OCI-LY1 (cell line): ENCODE data around the gene ORM2.

Source experiments
- H2AFZ ChIP-seq: fragments of 200-600 bp; sonication (generic), shearing (Covaris generic); 2 replicates; pipeline ENCODE4 v1.6.0; 2014; ENCODE audit warnings: antibody characterized with exemption, mild to moderate bottlenecking, low read length
- H3F3A ChIP-seq: fragments of 200-600 bp; sonication (generic), shearing (Covaris generic); 2 replicates; pipeline ENCODE4 v1.6.0; 2014; ENCODE audit warnings: mild to moderate bottlenecking, antibody characterized with exemption, low read length, moderate library complexity; ENCODE audit not compliant: insufficient read depth
- H3K27ac ChIP-seq: fragments of 200-600 bp; sonication (generic); 2 replicates; pipeline ENCODE4 v1.5.1; 2014; ENCODE audit warnings: low read length, mixed run types, mild to moderate bottlenecking, low read depth; ENCODE audit not compliant: poor library complexity, severe bottlenecking
- H3K27me3 ChIP-seq: fragments of 200-600 bp; sonication (generic); 2 replicates; pipeline ENCODE4 v1.6.0; 2014; ENCODE audit warnings: antibody characterized with exemption, mild to moderate bottlenecking, low read length, moderate library complexity; ENCODE audit not compliant: insufficient read depth
- H3K36me3 ChIP-seq: fragments of 200-600 bp; sonication (generic); 2 replicates; pipeline ENCODE4 v1.6.1; 2014; ENCODE audit warnings: mild to moderate bottlenecking, antibody characterized with exemption, low read length, moderate library complexity, mixed read lengths; ENCODE audit not compliant: insufficient read depth
- H3K4me1 ChIP-seq: fragments of 200-600 bp; sonication (generic); 2 replicates; pipeline ENCODE4 v1.5.1; 2014; ENCODE audit warnings: mild to moderate bottlenecking, low read length, moderate library complexity; ENCODE audit not compliant: insufficient read depth, severe bottlenecking
- H3K4me2 ChIP-seq: fragments of 200-600 bp; sonication (generic), shearing (Covaris generic); 2 replicates; pipeline ENCODE4 v1.6.1; 2014; ENCODE audit warnings: low read length
- H3K4me3 ChIP-seq: fragments of 200-600 bp; sonication (generic); 2 replicates; pipeline ENCODE4 v1.5.1; 2014; ENCODE audit warnings: low read length, low read depth, mild to moderate bottlenecking, mixed read lengths; ENCODE audit not compliant: poor library complexity, severe bottlenecking
- H3K79me2 ChIP-seq: fragments of 200-600 bp; shearing (Covaris generic); 2 replicates; pipeline ENCODE4 v1.6.1; 2016; ENCODE audit warnings: mixed run types, low read length, mixed read lengths; ENCODE audit not compliant: insufficient read depth
- H3K9ac ChIP-seq: fragments of 200-600 bp; sonication (generic), shearing (Covaris generic); 2 replicates; pipeline ENCODE4 v1.6.1; 2014; ENCODE audit warnings: mild to moderate bottlenecking, low read length, mixed read lengths
- H3K9me2 ChIP-seq: fragments of 200-600 bp; sonication (generic), shearing (Covaris generic); 2 replicates; pipeline ENCODE4 v1.6.1; 2014; ENCODE audit warnings: low read depth, mild to moderate bottlenecking, low read length, mixed read lengths
- H3K9me3 ChIP-seq: fragments of 200-600 bp; shearing (Covaris generic); 2 replicates; pipeline ENCODE4 v1.6.1; 2014; ENCODE audit warnings: low read length, mixed read lengths
- H4K20me1 ChIP-seq: fragments of 200-600 bp; sonication (generic), shearing (Covaris generic); 2 replicates; pipeline ENCODE4 v1.6.0; 2016; ENCODE audit warnings: mild to moderate bottlenecking, low read length; ENCODE audit not compliant: insufficient read depth
- EZH2 ChIP-seq: fragments of 200-600 bp; sonication (generic), shearing (Covaris generic); IDR thresholded peaks from 2 replicates; pipeline ENCODE4 v1.8.0; 2017; ENCODE audit warnings: borderline replicate concordance, mixed run types, mild to moderate bottlenecking, antibody characterized with exemption, low read length, moderate library complexity, mixed read lengths
- TF ChIP-seq, protein P1 (sequence below): fragments of 200-600 bp; sonication (generic), shearing (Covaris generic); IDR thresholded peaks from 2 replicates; pipeline ENCODE4 v1.5.1; 2017; ENCODE audit warnings: mild to moderate bottlenecking, antibody characterized with exemption, low read length, moderate library complexity, mixed read lengths

Gene ORM2

GRCh38 chr9:114314881-114315722 is 14.6 kb upstream of the ORM2 start:
- no peak overlapping the region for H3K4me3 ChIP-seq
- H3K4me2 ChIP-seq, result no peak overlapping the region
- no peaks in the 10 kb centered on the region for H3K36me3 ChIP-seq
- H3K27ac ChIP-seq, result no peak overlapping the region
- H3K9me2 ChIP-seq, result no peaks in the 10 kb centered on the region
- H3K9ac ChIP-seq, result no peak overlapping the region
- H3K79me2 ChIP-seq, result no peaks in the 10 kb centered on the region
- H3K27me3 ChIP-seq, result no peaks in the 10 kb centered on the region; the same call in 1 of the 2 replicates
- H3K4me1 ChIP-seq, result no peaks in the 10 kb centered on the region
- H2AFZ ChIP-seq, result no peak overlapping the region
- no peaks in the 10 kb centered on the region for H3K9me3 ChIP-seq
- H4K20me1 ChIP-seq, result no peaks in the 10 kb centered on the region
- TF ChIP-seq EZH2, result no peak
- TF ChIP-seq, protein P1, sequence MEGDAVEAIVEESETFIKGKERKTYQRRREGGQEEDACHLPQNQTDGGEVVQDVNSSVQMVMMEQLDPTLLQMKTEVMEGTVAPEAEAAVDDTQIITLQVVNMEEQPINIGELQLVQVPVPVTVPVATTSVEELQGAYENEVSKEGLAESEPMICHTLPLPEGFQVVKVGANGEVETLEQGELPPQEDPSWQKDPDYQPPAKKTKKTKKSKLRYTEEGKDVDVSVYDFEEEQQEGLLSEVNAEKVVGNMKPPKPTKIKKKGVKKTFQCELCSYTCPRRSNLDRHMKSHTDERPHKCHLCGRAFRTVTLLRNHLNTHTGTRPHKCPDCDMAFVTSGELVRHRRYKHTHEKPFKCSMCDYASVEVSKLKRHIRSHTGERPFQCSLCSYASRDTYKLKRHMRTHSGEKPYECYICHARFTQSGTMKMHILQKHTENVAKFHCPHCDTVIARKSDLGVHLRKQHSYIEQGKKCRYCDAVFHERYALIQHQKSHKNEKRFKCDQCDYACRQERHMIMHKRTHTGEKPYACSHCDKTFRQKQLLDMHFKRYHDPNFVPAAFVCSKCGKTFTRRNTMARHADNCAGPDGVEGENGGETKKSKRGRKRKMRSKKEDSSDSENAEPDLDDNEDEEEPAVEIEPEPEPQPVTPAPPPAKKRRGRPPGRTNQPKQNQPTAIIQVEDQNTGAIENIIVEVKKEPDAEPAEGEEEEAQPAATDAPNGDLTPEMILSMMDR, result no peak
- no peaks in the 10 kb centered on the region for H3F3A ChIP-seq

DNA sequence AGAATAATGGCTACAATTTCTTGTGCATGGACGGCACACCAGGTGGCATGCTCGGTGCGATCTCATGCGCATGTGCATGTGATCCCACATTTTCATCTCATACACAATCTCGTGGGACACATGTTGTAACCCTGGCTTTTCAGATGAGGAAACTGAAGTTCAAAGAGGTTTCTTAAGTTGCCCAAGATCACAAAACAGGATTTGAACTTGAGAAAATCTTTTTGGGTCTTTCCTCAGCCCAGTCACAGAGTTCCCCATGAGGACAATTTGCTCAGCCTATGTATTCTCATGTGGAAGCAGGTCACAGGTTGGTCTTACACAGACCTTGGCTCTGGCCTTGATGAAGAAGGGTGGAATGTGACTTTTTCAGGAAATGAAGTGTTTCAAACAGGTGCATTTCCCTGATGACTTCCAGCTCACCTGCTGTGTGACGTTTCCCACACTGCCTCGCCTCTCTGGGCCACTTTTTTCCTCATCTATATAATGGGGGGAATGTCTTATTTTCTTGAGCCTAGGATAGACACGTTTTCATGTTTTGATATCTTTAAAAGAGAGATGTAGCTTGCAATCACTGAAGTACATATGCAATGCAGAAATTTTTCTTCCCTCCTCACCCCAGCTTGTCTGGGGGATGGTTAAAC is 13.8 kb upstream of the ORM2 start:
- no peak for TF ChIP-seq EZH2
- TF ChIP-seq, protein P1, result no peak

GRCh38 chr9:114316605-114317230 is 13.0 kb upstream of the ORM2 start:
- no peak overlapping the region for H3K9ac ChIP-seq
- H3K36me3 ChIP-seq, result no peaks in the 10 kb centered on the region
- no peak overlapping the region for H2AFZ ChIP-seq
- H3K4me1 ChIP-seq, result no peaks in the 10 kb centered on the region
- no peaks in the 10 kb centered on the region for H3K9me3 ChIP-seq
- H3K79me2 ChIP-seq, result no peaks in the 10 kb centered on the region
- no peak overlapping the region for H3K27ac ChIP-seq
- no peaks in the 10 kb centered on the region for H3K9me2 ChIP-seq
- no peak overlapping the region for H3K4me3 ChIP-seq
- H3K27me3 ChIP-seq, result no peaks in the 10 kb centered on the region; the same call in 1 of the 2 replicates
- no peaks in the 10 kb centered on the region for H4K20me1 ChIP-seq
- TF ChIP-seq, protein P1, result no peak
- no peak for TF ChIP-seq EZH2
- no peaks in the 10 kb centered on the region for H3F3A ChIP-seq
- no peak overlapping the region for H3K4me2 ChIP-seq

More for the DNA sequence above, 13.8 kb upstream of the ORM2 start:
- Histone ChIP-seq H3K79me2 (no peaks in the 10 kb centered on the region), H3K4me1 (no peaks in the 10 kb centered on the region), H3K9ac (no peak overlapping the region), H4K20me1 (no peaks in the 10 kb centered on the region), H3K27ac (no peak overlapping the region), H3K27me3 (no peaks in the 10 kb centered on the region; the same call in 1 of the 2 replicates), H3K9me2 (no peaks in the 10 kb centered on the region), H3K4me2 (no peak overlapping the region), H3K36me3 (no peaks in the 10 kb centered on the region), H3F3A (no peaks in the 10 kb centered on the region), H2AFZ (no peak overlapping the region), H3K4me3 (no peak overlapping the region), H3K9me3 (no peaks in the 10 kb centered on the region)
